ENCODE data around the gene CSH1.
"Not testable (repeated sequence)": the region's sequence is repeated elsewhere in the genome, so short reads cannot be mapped to it uniquely, and the experiment has no call there.

CSH1 gene

DNA sequence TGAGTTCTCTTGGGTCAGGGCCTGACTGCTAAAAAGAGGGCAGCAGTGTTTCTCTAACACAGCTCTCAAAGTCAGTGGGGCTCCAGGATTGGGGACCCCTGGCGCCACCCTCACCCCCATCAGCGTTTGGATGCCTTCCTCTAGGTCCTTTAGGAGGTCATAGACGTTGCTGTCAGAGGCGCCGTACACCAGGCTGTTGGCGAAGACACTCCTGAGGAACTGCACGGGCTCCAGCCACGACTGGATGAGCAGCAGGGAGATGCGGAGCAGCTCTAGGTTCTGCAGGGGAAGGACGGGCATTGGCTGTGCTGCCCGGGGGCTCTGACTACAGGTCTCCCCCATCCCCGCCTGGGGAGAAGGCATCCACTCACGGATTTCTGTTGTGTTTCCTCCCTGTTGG is 21.3 kb upstream of the CSH1 start:
- TF ChIP-seq GATA3 (IDR thresholded peaks at IDR 0.05; ENCODE audit: low read depth, low read length) (no peak), GATA2 (IDR thresholded peaks at IDR 0.05; ENCODE audit: low read depth, low read length) (no peak)

DNA sequence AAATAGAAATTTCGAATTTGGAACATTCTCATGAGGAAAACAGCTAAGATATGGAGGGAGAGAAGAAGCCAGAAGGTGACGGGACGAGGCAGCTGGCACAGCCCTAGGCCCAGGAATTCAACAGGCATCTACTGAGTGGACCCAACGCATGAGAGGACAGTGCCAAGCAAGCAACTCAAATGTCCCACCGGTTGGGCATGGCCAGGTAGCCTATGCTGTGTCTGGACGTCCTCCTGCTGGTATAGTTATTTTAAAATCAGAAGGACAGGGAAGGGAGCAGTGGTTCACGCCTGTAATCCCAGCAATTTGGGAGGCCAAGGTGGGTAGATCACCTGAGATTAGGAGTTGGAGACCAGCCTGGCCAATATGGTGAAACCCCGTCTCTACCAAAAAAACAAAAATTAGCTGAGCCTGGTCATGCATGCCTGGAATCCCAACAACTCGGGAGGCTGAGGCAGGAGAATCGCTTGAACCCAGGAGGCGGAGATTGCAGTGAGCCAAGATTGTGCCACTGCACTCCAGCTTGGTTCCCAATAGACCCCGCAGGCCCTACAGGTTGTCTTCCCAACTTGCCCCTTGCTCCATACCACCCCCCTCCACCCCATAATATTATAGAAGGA is 20.3 kb upstream of the CSH1 start:
- TF ChIP-seq GATA3 (IDR thresholded peaks at IDR 0.05; ENCODE audit: low read depth, low read length) (no peak), GATA2 (IDR thresholded peaks at IDR 0.05; ENCODE audit: low read depth, low read length) (no peak)

GRCh38 chr17:63914471-63914870 is 18.1 kb upstream of the CSH1 start:
- TF ChIP-seq GATA2 (IDR thresholded peaks at IDR 0.05; ENCODE audit: low read depth, low read length) (no peak), GATA3 (IDR thresholded peaks at IDR 0.05; ENCODE audit: low read depth, low read length) (no peak)

- TF ChIP-seq GATA3 (IDR thresholded peaks at IDR 0.05; ENCODE audit: low read depth, low read length), result no peak
- no peak for TF ChIP-seq GATA2 (IDR thresholded peaks at IDR 0.05; ENCODE audit: low read depth, low read length)
These were observed 15.3 kb upstream of the CSH1 start for GRCh38 chr17:63911657-63912100.

- TF ChIP-seq GATA2 (IDR thresholded peaks at IDR 0.05; ENCODE audit: low read depth, low read length), result no peak
- TF ChIP-seq GATA3 (IDR thresholded peaks at IDR 0.05; ENCODE audit: low read depth, low read length), result no peak
These were observed 14.8 kb upstream of the CSH1 start, which contains the start of gene CSHL1 for GRCh38 chr17:63911041-63911635. Gene CSHL1, minus strand, starts transcription at chr17:63911258. Its CDS starts 62 bp downstream, at chr17:63911196.

DNA sequence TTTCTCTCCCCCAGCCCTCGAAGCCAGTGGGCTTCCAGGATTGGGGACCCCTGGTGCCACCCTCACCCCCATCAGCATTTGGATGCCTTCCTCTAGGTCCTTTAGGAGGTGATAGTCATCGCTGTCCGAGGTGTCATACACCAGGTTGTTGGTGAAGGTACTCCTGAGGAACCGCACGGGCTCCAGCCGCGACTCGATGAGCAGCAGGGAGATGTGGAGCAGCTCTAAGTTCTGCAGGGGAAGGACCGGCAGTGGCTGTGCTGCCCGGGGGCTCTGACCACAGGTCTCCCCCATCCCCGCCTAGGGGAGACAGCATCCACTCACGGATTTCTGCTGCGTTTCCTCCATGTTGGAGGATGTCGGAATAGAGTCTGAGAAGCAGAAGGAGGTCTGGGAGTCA is 13.7 kb upstream of the CSH1 start:
- TF ChIP-seq GATA3 (IDR thresholded peaks at IDR 0.05; ENCODE audit: low read depth, low read length) (no peak), GATA2 (IDR thresholded peaks at IDR 0.05; ENCODE audit: low read depth, low read length) (no peak)

- TF ChIP-seq GATA2 (IDR thresholded peaks at IDR 0.05; ENCODE audit: low read depth, low read length), result no peak
- no peak for TF ChIP-seq GATA3 (IDR thresholded peaks at IDR 0.05; ENCODE audit: low read depth, low read length)
These were observed 14.3 kb downstream of the CSH1 start, which contains the start of gene GH2 for GRCh38 chr17:63881935-63882601. Gene GH2, minus strand, starts transcription at chr17:63881944. Its CDS starts 143 bp downstream, at chr17:63881801.

DNA sequence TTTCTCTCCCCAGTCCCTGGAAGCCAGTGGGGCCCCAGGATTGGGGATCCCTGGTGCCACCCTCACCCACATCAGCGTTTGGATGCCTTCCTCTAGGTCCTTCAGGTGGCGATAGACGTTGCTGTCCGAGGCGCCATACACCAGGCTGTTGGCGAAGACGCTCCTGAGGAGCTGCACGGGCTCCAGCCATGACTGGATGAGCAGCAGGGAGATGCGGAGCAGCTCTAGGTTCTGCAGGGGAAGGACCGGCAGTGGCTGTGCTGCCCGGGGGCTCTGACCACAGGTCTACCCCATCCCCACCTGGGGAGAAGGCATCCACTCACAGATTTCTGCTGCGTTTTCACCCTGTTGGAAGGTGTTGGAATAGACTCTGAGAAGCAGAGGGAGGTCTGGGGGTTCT is 15.7 kb downstream of the CSH1 start:
- no peak for TF ChIP-seq GATA3 (IDR thresholded peaks at IDR 0.05; ENCODE audit: low read depth, low read length)
- TF ChIP-seq GATA2 (IDR thresholded peaks at IDR 0.05; ENCODE audit: low read depth, low read length), result no peak

GRCh38 chr17:63873577-63873976 is 22.8 kb downstream of the CSH1 start, which contains the start of gene CSH2:
Gene CSH2, minus strand, starts transcription at chr17:63873677. Its CDS starts 63 bp downstream, at chr17:63873614.
- not testable (repeated sequence) for TF ChIP-seq GATA2, GATA3 (IDR thresholded peaks at IDR 0.05; ENCODE audit: low read depth, low read length)

GRCh38 chr17:63859257-63859656 is 37.1 kb downstream of the CSH1 start:
- TF ChIP-seq GATA3 (IDR thresholded peaks at IDR 0.05; ENCODE audit: low read depth, low read length), result no peak
- TF ChIP-seq GATA2 (IDR thresholded peaks at IDR 0.05; ENCODE audit: low read depth, low read length), result no peak

GRCh38 chr17:63855185-63855584 is 41.2 kb downstream of the CSH1 start:
- TF ChIP-seq GATA2 (IDR thresholded peaks at IDR 0.05; ENCODE audit: low read depth, low read length) (no peak), GATA3 (IDR thresholded peaks at IDR 0.05; ENCODE audit: low read depth, low read length) (no peak)

DNA sequence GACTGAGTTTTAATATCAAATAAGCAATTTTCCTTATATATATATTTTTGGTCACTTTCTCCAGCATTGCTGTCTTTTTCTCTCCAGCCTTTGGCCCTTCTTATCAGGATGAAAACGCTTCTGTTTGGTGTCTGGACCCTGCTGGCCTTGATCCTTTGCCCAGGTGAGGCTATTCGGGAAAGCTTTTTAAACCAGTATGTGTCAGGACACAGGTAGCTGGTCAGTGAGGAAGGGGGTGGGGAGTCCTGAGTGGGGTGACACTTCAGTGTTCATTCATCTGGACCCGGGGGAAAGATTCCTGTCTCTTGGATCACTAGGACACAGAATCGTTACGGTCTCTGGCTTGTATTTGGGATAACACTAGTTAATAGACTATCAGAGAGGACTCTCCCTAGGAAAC is 41.7 kb downstream of the CSH1 start:
- no peak for TF ChIP-seq GATA3 (IDR thresholded peaks at IDR 0.05; ENCODE audit: low read depth, low read length)
- TF ChIP-seq GATA2 (IDR thresholded peaks at IDR 0.05; ENCODE audit: low read depth, low read length), result no peak

DNA sequence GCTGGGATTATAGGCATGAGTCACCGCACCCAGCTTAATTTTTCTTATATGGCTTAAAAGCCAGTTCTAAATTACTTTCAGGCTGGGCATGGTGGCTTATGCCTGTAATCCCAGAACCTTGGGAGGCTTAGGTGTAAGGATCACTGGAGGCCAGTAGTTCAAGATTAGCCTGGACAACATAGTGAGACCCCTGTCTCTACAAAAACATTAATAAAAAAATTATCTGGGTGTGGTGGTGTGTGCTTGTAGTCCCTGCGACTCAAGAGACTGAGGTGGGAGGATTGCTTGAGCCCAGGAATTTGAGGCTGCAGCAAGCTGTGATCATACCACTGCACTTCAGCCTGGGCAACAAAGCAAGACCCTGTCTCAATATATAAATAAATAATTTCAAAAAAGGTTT is 43.1 kb downstream of the CSH1 start:
- TF ChIP-seq GATA3 (IDR thresholded peaks at IDR 0.05; ENCODE audit: low read depth, low read length), result no peak
- no peak for TF ChIP-seq GATA2 (IDR thresholded peaks at IDR 0.05; ENCODE audit: low read depth, low read length)

DNA sequence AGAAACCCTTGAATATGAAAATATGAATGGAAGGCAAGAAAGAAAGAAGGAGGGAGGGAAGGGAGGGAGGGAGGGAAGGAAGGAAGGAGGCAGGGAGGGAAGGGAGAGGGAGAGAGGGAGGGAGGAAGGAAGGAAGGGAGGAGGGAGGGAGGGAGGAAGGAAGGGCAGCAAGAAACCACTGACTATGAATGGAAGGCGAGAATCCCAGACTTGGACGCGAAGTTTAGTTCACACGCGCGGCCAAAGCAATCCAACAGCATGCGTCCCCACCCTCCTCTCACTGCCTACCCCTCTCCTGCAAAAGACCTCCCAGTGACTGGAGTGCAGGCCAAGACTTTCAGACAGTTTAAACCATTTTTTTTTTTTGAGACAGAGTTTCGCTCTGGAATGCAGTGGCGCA is 46.0 kb downstream of the CSH1 start:
- TF ChIP-seq GATA2 (IDR thresholded peaks at IDR 0.05; ENCODE audit: low read depth, low read length) (no peak), GATA3 (IDR thresholded peaks at IDR 0.05; ENCODE audit: low read depth, low read length) (no peak)
